Measurements from ENCODE around the gene CMIP. TPM values are rescaled to one million over a fixed set of nuclear protein-coding genes. Genes with fewer than 3 reads are reported as not detected.

The CMIP gene
- total RNA-seq, 1 donor from 2014 or later = 19.8 TPM

GRCh38 chr16:81599034-81599744, 154.6 kb downstream of the CMIP start:
- intact Hi-C loops (cut with DNase I) = no loop called here
- no peak for DNase-seq (ENCODE audit: low spot score)

DNA sequence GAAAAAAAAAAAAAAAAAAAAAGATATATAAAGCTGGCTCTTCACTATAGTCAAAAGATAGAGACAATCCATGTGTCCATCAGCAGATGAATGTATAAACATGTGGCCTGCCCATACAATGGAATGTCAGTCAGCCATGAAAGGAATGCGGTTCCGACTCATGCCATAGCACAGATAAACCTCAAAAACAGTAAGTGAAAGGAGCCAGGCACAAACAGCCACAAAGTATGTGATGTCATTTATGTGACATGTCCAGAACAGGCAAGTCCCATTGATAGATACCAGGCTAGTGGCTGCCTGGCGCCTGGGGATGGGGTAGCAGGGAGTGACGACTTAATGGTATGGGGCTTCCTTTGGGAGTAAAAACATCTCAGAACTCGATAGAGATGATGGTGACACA, 155.7 kb downstream of the CMIP start:
- DNase-seq (ENCODE audit: low spot score) = no peak
- intact Hi-C loops (cut with DNase I) = no loop called here

- intact Hi-C loops (cut with DNase I) = no loop called here
- DNase-seq (ENCODE audit: low spot score) = no peak
Observed at GRCh38 chr16:81601008-81601428, 156.4 kb downstream of the CMIP start.

DNA sequence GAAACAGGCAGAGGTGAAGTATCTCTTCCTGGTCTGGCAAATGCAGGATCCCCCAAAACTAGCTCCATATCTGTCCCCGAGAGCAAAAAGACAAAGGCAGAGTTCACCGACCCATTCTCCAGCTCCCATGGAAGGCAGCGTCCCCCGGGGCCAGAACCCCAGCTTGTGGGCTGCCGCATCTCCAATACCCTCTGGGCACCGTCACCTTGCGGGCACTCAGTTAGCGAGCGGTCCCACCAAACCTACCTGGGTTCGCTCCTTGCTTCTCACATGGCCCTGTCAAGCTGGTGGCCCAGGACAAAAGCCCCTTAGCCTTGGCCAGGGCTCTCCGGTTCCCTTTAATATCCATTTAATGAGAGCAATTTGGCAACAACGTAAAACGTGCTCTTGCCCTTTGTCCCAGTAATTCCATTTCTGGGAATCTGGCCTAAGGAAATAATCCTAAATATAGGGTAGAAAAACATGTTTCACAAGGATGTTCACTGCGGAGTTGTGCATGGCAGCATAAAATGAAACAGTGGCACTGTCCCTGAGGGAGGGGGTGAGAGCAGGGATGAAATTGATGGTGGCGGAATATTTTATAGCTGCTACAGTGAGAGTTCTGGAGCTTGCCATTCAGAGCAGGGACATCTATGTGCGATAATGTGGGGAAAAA, 157.1 kb downstream of the CMIP start:
- no peak for DNase-seq (ENCODE audit: low spot score)
- intact Hi-C loops (cut with DNase I) = no loop called here

GRCh38 chr16:81602256-81602776, 157.7 kb downstream of the CMIP start:
- intact Hi-C loops (cut with DNase I) = no loop called here
- DNase-seq (ENCODE audit: low spot score) = no peak

GRCh38 chr16:81602792-81603191, 158.2 kb downstream of the CMIP start:
- no peak for DNase-seq (ENCODE audit: low spot score)
- intact Hi-C loops (cut with DNase I) = no loop called here

- intact Hi-C loops (cut with DNase I) = no loop called here
- DNase-seq (ENCODE audit: low spot score) = no peak
Observed at GRCh38 chr16:81604960-81605383, 160.4 kb downstream of the CMIP start.

DNA sequence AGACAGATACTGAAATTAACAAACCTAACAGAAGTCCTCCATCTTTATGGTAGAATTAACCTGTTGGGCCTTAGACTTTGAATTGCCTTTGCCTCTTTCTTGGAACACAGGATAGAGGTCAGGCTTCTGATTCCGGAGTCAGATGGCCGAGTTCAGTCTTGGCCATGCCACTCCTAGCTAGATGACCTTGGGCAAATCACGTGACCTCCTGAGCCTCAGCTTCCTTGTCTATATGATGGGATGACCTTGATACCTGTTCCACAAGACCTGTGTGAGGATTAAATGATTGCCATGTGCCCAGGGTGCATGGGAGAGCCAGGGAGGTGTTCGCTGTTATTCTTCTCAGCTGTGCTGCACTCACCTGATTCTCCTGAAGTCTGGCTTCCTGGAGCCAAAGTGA, 161.4 kb downstream of the CMIP start:
- intact Hi-C loops (cut with DNase I) = no loop called here
- no peak for DNase-seq (ENCODE audit: low spot score)

- DNase-seq (ENCODE audit: low spot score) = no peak
- intact Hi-C loops (cut with DNase I) = no loop called here
Observed at GRCh38 chr16:81607006-81607405, 162.4 kb downstream of the CMIP start.

DNA sequence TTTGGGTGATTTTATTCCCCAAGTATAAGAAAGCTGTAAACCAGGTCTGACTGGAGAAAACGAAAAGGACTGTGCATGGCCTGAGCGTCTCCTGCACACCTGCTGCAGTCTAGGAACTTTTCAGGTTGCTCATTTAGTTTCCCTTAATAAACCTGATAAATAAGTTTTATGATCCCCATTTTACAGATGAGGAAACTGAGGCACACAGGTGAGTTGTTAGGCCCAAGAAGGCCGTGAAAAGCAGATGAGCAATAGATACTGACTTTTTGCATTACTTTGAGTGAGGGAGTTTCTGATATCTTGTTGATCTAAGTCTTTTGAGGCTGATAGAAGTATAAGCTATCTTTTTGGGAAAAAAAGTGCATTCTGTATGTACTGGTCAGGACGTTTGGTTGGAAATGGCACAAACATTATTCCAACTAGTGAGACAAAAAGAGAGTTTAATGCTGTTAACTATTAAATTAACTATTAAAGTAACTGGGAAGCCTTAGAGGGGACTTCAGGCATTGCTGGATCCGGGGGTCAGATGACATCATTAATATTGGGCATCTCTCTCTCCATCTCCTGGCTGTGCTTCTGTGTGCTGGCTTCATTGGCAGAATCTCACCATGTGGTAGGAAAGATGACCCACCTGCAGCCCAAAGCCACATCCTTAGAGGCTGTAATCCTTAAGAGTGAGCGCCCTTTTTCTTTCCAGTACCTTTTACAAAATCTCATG, 163.4 kb downstream of the CMIP start:
- intact Hi-C loops (cut with DNase I) = no loop called here
- no peak for DNase-seq (ENCODE audit: low spot score)

DNA sequence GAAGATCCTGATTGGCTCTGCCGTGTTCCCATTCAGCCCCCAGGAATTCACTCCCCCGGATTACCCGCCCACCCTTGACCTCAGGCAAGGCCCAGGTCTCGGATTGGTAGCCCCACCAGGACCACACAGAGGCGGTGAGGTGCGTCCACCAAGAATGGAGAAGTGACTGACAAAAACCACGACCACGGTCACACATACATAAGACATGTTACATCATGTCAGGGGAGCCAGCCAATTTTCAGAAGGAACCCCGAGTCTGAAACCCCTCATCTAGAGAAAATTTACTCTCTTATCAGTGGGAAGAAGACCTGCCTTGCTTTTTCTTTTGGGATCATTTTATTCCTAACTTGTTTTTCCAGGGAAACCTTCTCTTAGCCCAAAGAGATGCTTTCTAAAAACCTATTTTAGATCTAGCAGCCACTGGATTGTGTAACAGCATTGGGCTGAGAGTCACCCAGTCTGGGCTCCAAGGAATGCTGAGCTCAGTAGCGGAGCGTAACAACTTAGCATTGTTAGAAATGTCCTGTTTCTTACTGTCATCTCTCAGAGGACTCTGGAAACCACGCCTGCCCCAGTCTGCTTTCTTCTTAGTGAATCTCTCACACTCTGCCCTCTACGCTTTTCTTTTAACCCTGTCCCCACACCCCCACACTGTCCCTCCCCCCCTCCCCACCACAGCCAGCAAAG, 164.1 kb downstream of the CMIP start:
- intact Hi-C loops (cut with DNase I) = no loop called here
- no peak for DNase-seq (ENCODE audit: low spot score)

- no peak for DNase-seq (ENCODE audit: low spot score)
- intact Hi-C loops (cut with DNase I) = no loop called here
Observed at GRCh38 chr16:81609323-81609892, 164.8 kb downstream of the CMIP start.

DNA sequence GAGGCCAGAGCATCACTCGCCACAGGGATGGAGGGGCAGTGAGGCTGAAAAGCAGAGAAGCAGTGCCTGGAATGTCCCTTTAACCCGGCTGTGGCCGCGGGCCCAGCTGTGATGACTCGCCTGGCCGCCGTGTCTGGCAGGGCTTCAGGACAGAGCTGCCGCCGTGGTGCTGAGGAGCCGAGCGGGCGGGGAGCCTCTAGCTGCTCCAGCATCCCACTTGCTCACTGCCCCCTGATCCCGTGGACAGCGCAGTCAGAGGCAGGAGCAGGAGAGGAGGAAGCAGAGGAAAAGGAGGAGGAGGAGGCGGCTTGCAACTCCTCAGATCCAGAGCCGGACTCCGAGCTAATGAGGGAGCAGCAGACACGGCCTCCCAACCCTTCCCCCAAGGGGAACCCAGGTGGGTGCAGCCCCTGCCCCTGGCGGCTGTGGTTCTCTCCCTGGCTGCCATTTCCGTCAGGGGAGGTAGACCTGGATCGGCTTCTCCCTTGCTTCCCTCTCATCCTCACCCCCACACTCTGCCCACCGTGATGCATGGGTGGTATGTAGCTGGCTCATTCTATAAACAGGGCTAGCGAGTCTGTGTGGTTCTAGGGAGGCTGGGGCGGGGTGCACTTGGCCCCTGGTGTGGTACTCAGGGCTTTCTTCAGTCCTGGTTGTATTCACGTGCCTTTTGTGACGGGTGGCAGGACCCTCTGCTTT, 165.7 kb downstream of the CMIP start:
- intact Hi-C loops (cut with DNase I) = loop anchor here (5.0 kb wide), 1 partner anchor 37 kb away; no protein-coding TSS in a partner anchor
- DNase-seq (ENCODE audit: low spot score) = peak; percentile 85

DNA sequence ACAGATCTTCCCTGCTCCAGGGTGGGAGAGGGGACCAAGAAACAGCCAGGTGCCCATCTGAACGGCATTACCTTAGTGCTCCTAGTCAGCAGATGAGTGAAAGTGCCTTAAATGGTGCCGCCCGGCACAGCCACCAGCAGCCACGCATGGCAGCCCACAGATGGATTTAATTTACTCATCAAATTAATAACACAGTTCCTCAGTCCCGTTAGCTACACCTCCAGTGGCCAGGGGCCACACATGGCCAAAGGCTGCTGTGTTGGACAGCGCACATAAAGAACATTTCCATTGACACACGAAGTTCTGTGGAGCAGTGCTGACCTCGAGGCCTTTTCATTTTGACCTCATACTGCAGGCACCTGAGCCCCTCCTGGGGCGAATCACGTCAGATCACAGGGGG, 166.3 kb downstream of the CMIP start:
- intact Hi-C loops (cut with DNase I) = loop anchor here (5.0 kb wide), 1 partner anchor 36 kb away; no protein-coding TSS in a partner anchor
- DNase-seq (ENCODE audit: low spot score) = no peak

- DNase-seq (ENCODE audit: low spot score) = no peak
- intact Hi-C loops (cut with DNase I) = loop anchor here (1.0 to 5.0 kb wide), 2 partner anchors 36 to 119 kb away; no protein-coding TSS in a partner anchor
Observed at GRCh38 chr16:81611721-81612120, 167.1 kb downstream of the CMIP start.

DNA sequence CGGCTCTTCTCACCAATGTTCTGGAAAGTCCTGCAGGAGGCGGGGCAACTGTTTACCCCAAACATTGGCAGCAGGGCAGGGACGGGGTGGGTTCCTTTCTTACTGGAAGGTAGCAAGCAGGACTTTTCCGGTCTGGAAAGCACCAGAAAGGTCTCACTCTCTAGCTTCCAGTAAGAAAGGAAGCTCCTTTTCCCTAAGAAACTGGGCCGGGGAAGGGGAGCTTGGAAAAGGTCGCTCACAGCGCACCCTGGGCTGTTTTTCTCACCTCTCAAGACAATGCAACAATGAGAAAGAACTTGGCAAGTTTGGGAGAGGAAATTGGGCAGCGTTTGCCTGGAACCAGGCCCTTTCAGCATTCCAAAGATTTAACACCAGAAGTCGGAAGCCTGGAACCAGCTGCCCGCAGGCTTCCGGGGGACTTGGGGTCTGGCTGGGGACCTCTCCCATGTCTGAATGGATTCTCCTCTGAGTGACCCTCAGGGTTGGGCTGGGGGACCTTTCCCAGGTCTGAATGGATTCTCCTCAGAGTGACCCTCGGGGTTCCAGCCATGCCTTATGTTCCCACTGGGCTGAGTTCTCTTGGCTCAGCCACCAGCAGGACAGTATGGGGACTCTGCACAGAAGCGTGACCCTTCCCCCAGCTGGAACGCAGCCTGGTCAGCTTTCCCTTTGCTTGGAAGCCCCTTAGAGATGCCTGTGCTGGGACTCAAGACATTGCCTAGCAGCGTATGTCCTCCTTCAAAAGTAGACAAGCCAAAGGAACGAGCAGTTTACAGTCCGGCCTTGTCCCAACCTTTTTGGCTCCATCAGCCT, 167.9 kb downstream of the CMIP start:
- intact Hi-C loops (cut with DNase I) = loop anchor here (1.0 to 5.0 kb wide), 2 partner anchors 35 to 120 kb away; no protein-coding TSS in a partner anchor
- no peak for DNase-seq (ENCODE audit: low spot score)

- no peak for DNase-seq (ENCODE audit: low spot score)
- intact Hi-C loops (cut with DNase I) = loop anchor here (5.0 kb wide), 1 partner anchor 33 kb away; no protein-coding TSS in a partner anchor
Observed at GRCh38 chr16:81614171-81614570, 169.6 kb downstream of the CMIP start.

Data from cardiac septum (tissue), 1 donor.